OCI-LY3 (cell line): Measurements from ENCODE around the gene MAK.
"Not testable (repeated sequence)": the region's sequence is repeated elsewhere in the genome, so short reads cannot be mapped to it uniquely, and the experiment has no call there.

Experiments used
- EZH2phosphoT487 ChIP-seq: fragments of 200-600 bp; shearing (Covaris generic); IDR thresholded peaks from 2 replicates; pipeline ENCODE4 v1.6.1; 2018; ENCODE audit warnings: antibody characterized with exemption, mixed run types, low read depth
- TF ChIP-seq, protein P1 (sequence below): fragments of 200-600, 300-600 bp; sonication (generic); IDR thresholded peaks from 2 replicates; pipeline ENCODE4 v1.5.1; 2014; ENCODE audit warnings: antibody characterized with exemption, low read length, low read depth

DNA sequence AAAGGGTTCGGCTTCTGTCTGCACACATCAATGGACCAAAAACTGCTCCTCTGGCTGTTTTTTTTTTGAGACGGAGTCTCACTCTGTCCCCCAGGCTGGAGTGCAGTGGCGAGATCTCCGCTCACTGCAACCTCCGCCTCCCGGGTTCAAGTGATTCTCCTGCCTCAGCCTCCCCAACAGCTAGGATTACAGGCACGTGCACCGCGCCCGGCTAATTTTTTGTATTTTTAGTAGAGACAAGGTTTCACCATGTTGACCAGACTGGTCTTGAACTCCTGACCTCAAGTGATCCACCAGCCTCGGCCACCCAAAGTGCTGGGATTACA, 48.0 kb upstream of the MAK start:
- TF ChIP-seq, protein P1, sequence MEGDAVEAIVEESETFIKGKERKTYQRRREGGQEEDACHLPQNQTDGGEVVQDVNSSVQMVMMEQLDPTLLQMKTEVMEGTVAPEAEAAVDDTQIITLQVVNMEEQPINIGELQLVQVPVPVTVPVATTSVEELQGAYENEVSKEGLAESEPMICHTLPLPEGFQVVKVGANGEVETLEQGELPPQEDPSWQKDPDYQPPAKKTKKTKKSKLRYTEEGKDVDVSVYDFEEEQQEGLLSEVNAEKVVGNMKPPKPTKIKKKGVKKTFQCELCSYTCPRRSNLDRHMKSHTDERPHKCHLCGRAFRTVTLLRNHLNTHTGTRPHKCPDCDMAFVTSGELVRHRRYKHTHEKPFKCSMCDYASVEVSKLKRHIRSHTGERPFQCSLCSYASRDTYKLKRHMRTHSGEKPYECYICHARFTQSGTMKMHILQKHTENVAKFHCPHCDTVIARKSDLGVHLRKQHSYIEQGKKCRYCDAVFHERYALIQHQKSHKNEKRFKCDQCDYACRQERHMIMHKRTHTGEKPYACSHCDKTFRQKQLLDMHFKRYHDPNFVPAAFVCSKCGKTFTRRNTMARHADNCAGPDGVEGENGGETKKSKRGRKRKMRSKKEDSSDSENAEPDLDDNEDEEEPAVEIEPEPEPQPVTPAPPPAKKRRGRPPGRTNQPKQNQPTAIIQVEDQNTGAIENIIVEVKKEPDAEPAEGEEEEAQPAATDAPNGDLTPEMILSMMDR: not testable (repeated sequence)
- TF ChIP-seq EZH2phosphoT487: not testable (repeated sequence)
